Epithelial cell of proximal tubule (primary cell): Measurements from ENCODE around the gene GAD1. TPM values are rescaled to one million over a fixed set of nuclear protein-coding genes. Genes with fewer than 3 reads are reported as not detected.

Source experiments
- DNase-seq: peaks from one replicate; pipeline ENCODE4 v3.0.0-alpha.2; 2011; ENCODE audit warnings: low read depth
- H3K4me3 ChIP-seq: 2 replicates; pipeline ENCODE4 v1.5.1; 2011; ENCODE audit warnings: low read depth, mild to moderate bottlenecking, low read length
- total RNA-seq: library from RNA; depleted of rRNA; stranded (reverse); fragments of >200 nt; gene quantifications from 2 replicates; pipeline ENCODE4 v1.2.3, GENCODE V29; 2015
- TF ChIP-seq, protein P1 (sequence below): conservative IDR thresholded peaks from 2 replicates; pipeline ENCODE4 v1.5.1; 2012; ENCODE audit warnings: low read depth, mild to moderate bottlenecking, low read length

Gene GAD1
- total RNA-seq, 1 donor from 2014 or later, result 5.6 TPM

DNA sequence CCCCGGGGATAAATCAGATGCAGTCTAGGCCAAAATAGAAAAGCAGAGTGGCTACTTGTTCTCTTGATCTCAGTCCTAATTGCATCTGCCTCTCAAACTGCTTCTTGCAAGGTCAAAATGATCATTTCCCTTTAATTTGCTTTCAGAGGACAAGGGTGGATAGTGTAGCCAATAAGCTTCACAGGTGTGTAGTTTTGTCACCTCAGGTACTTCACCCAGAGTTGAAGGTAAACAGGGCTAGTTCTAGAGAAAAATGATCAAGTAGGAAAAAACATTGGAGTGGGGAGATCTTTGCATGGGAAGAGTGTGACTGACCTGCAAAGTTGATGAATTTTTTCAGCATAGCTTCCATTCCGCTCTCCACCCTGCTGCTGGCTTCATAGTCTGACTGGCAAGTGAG is 37.8 kb upstream of the GAD1 start:
- DNase-seq, result no peak
- no peak overlapping the region for H3K4me3 ChIP-seq
- TF ChIP-seq, protein P1, sequence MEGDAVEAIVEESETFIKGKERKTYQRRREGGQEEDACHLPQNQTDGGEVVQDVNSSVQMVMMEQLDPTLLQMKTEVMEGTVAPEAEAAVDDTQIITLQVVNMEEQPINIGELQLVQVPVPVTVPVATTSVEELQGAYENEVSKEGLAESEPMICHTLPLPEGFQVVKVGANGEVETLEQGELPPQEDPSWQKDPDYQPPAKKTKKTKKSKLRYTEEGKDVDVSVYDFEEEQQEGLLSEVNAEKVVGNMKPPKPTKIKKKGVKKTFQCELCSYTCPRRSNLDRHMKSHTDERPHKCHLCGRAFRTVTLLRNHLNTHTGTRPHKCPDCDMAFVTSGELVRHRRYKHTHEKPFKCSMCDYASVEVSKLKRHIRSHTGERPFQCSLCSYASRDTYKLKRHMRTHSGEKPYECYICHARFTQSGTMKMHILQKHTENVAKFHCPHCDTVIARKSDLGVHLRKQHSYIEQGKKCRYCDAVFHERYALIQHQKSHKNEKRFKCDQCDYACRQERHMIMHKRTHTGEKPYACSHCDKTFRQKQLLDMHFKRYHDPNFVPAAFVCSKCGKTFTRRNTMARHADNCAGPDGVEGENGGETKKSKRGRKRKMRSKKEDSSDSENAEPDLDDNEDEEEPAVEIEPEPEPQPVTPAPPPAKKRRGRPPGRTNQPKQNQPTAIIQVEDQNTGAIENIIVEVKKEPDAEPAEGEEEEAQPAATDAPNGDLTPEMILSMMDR, result no peak

DNA sequence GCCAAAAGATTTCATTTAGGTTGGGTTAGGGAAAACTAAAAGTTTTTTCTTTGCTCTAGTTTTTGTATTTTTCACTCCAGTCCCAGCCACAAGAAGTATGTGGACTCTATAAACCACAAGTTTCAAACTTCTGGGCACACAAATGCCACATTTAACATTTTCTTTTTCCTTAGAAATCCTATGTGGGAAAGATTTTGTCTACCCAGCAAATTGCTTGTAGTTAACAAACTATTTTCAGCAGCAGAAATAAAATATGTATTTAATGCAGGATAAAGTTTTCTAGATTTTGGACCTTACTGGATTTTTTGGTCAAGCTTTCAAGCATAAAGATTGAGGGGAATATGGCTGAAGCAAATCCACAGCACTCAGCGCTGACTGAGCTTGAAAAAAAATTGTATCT is 37.4 kb upstream of the GAD1 start:
- H3K4me3 ChIP-seq, result no peak overlapping the region
- no peak for DNase-seq
- TF ChIP-seq, protein P1, result no peak

DNA sequence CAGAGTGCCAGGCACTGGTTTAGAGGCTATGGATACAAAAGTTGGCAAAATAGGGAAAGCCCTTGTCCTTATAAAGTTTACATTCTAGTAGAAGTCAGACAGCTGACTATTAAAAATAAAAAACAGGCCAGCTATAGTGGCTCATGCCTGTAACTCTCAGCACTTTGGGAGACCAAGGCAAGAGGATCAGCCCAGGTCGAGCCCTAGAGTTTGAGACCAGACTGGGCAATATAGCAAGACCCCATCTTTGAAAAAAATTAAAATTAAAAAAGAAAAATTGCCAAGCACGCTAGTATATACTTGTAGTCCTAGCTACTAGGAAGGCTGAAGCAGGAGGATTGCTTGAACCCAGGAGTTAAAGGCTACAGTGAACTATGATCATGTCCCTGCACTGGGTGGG is 34.0 kb upstream of the GAD1 start:
- TF ChIP-seq, protein P1, result no peak
- H3K4me3 ChIP-seq, result no peak overlapping the region
- no peak for DNase-seq

- H3K4me3 ChIP-seq, result no peak overlapping the region
- TF ChIP-seq, protein P1, result no peak
- DNase-seq, result no peak
These were observed 33.1 kb upstream of the GAD1 start for GRCh38 chr2:170783549-170783948.

DNA sequence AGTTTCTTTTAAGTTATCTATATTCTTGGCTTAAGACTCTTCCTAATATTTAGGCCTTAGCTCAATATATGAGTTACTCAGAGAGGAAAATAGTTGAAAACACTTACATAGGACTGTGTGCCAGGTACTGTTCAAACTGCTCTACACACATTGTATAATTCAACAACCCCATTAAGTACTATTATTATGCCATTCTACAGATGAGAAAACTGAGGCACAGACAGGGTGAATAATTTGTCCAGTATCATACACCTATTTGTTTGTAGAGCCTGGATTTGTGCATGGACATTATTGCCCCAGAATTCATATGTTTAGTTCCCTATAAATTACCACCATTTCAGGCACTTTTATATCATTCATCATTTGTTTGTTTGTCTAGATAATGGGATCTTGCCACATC is 17.7 kb upstream of the GAD1 start:
- no peak for DNase-seq
- H3K4me3 ChIP-seq, result no peak overlapping the region
- TF ChIP-seq, protein P1, result no peak

DNA sequence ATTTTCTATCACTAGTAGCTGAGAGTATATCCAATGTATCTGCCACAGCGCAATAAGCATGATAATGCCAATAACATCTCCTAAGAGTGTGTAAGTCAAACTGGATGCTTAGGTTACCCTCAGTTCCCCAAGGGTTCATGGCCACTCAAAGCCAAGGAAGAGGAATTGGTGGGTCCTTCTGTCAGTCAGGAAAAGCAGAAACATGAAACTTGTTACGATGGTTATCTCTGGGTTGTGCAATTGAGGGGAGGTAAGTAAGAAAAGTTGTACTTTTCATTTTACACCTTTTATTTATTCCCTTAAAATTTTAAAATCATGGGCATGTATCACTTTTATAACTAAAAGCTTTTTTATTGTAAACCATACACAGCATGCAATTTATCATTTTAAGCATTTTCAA is 10.1 kb upstream of the GAD1 start:
- TF ChIP-seq, protein P1, result no peak
- H3K4me3 ChIP-seq, result no peak overlapping the region
- DNase-seq, result no peak

- TF ChIP-seq, protein P1, result peak; percentile 73
- DNase-seq, result no peak
- H3K4me3 ChIP-seq, result no peak overlapping the region
These were observed 3.7 kb upstream of the GAD1 start for GRCh38 chr2:170812710-170813600.
